Limb (tissue), 2 donors: Measurements from ENCODE around the gene CPED1.

Experiments used
- DNase-seq, 2 donors: peaks; one replicate each; pipeline ENCODE4 v3.0.0-alpha.2; 2016; ENCODE audit errors: extremely low spot score in 2 of 2

Gene CPED1

DNA sequence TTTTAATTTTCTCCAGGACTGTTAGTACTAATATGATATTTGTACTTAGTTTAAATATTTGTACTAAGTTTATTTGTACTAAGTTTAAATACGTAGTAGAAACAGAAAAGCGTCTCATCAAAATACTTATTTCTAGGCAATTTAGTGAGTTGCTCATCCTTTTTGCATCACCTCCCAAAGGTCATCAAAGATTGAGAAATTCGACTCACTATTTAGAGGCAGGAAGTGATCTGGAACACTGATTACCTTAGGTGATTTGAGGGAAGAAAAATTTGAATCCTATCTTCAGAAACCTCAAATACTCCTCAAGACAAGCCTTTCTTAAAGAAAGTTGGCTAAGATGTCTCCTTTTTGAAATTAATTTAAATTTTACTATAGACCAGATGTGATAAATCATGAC is 354.8 kb downstream of the CPED1 start:
- no peak for DNase-seq

DNA sequence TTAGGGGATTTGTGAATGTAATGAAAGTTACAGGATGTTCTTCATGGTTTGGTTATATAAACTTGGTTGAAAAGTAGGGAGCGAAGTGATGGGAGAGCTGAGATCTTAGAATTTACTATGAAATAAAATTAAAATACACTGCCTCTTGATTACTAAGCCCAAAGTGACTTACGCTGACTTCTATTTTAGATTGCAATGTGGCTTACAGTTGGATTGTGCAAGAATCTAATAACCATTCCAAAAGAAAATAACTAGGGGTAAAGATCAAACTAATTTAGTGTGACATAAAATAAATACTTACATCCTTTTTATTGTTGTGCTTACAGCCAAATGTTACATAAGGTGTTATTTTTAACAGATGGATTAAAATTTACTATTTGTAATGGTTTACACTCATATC is 355.6 kb downstream of the CPED1 start:
- no peak for DNase-seq

DNA sequence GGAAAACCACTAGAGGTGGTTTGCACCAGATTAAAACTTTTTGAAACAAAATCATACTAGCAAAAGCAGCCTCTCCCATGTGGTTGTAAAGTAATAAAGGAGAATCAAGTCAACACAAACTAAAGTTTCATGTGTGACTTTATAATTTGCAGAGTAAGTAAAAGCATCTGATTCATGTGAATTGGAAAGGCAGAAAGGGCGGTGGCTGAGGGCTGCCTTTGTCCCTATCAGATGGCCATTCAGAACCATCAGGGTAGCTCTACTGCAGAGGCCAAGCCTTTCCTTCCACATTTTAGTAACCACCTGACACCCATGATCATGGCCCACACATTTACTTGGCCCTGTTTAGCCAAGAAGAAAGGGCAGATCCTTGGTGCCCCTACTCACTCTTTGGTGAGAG is 356.0 kb downstream of the CPED1 start:
- DNase-seq, result no peak
